Keratinocyte (primary cell): Measurements from ENCODE around the gene ANKRD34A.

Source experiments
- CTCF ChIP-seq, 3 experiments: IDR thresholded peaks in 1 of 3; conservative IDR thresholded peaks in 1 of 3; optimal IDR thresholded peaks in 1 of 3; 2 replicates in 2 of 3; 3 replicates in 1 of 3; pipeline versions ENCODE3 to v1.5.1; 2011; ENCODE audit warnings: low read length in 3 of 3, mild to moderate bottlenecking in 3 of 3, moderate library complexity in 2 of 3, control low read depth in 1 of 3, inconsistent platforms in 1 of 3; ENCODE audit not compliant: insufficient read depth in 2 of 3; ENCODE audit errors: extremely low read depth in 1 of 3
- EZH2 ChIP-seq: IDR thresholded peaks from one replicate; pipeline ENCODE4 v1.6.1; 2012; ENCODE audit warnings: inconsistent platforms, mild to moderate bottlenecking, low read length, moderate library complexity

- no peak for TF ChIP-seq CTCF (optimal IDR thresholded peaks at IDR 0.05 in 1 of 3, IDR thresholded peaks at IDR 0.05 in 1 of 3, conservative IDR thresholded peaks at IDR 0.05 in 1 of 3; ENCODE audit: extremely low read depth in 1 of 3, insufficient read depth in 2 of 3, low read length in 3 of 3)
- no peak for TF ChIP-seq EZH2
Measured at GRCh38 chr1:145987926-145988325, 23.6 kb upstream of the ANKRD34A start.
